Endothelial cell of umbilical vein (primary cell): ENCODE data around the gene NSD2. TPM values are rescaled to one million over a fixed set of nuclear protein-coding genes. Genes with fewer than 3 reads are reported as not detected.

Experiments
- BruUV-seq: library from RNA; stranded (reverse); fragments of 400-500 nt; replicated peaks from 2 replicates; lab custom pipeline; 2021; lab: Mats Ljungman, UMichigan
- CTCF ChIA-PET: fragments of 300-600, 350-600 bp; sonication (Branson Sonifier 250); formaldehyde crosslinking; loops from one replicate; lab custom pipeline; 2021; ENCODE audit warnings: antibody characterized with exemption, inconsistent platforms; lab: Charles Lee
- POLR2A ChIA-PET: fragments of 300-600, 350-600 bp; sonication (Branson Sonifier 250); formaldehyde crosslinking; loops from one replicate; lab custom pipeline; 2021; ENCODE audit warnings: antibody characterized with exemption, inconsistent platforms; lab: Charles Lee
- DNase-seq: peaks from one replicate; pipeline ENCODE4 v3.0.0-alpha.2; 2011; ENCODE audit warnings: low read depth, low spot score
- FAIRE-seq: peaks from 2 replicates; lab custom pipeline; 2011; peaks lifted over from hg19 to GRCh38; lab: Jason Lieb, UNC
- H2AFZ ChIP-seq: 2 replicates; pipeline ENCODE4 v1.6.0; 2012; ENCODE audit warnings: low read depth, low read length, control low read depth, inconsistent platforms
- H3K27ac ChIP-seq: 2 replicates; pipeline ENCODE4 v1.5.1; 2011; ENCODE audit warnings: low read depth, mild to moderate bottlenecking, control low read depth, low read length, moderate library complexity; ENCODE audit not compliant: insufficient read depth
- H3K27me3 ChIP-seq, 2 experiments: 2 replicates each; pipeline versions ENCODE4 v1.6.0 to v1.6.1; 2011; ENCODE audit warnings: low read length in 2 of 2, mixed read lengths in 1 of 2; ENCODE audit not compliant: control insufficient read depth in 2 of 2, insufficient read depth in 2 of 2
- H3K36me3 ChIP-seq, 2 experiments: 2 replicates in 1 of 2; 3 replicates in 1 of 2; pipeline ENCODE4 v1.5.1; 2011; ENCODE audit warnings: low read length in 2 of 2, mild to moderate bottlenecking in 1 of 2, moderate library complexity in 1 of 2; ENCODE audit not compliant: control insufficient read depth in 2 of 2, insufficient read depth in 2 of 2; ENCODE audit errors: extremely low read depth in 1 of 2
- H3K4me1 ChIP-seq: 3 replicates; pipeline ENCODE4 v1.5.1; 2011; ENCODE audit warnings: mild to moderate bottlenecking, low read length; ENCODE audit not compliant: control insufficient read depth, insufficient read depth; ENCODE audit errors: extremely low read depth
- H3K4me2 ChIP-seq: 2 replicates; pipeline ENCODE4 v1.6.1; 2011; ENCODE audit warnings: low read length, control low read depth, mixed read lengths; ENCODE audit not compliant: insufficient read depth
- H3K4me3 ChIP-seq, 3 experiments: fragments of 200-600 bp in 1 of 3; sonication (generic), shearing (Covaris generic) in 1 of 3; replicated peaks in 1 of 3; 2 replicates each; pipeline ENCODE4 v1.5.1; 2011 to 2016; ENCODE audit warnings: control low read depth in 3 of 3, low read length in 3 of 3, mild to moderate bottlenecking in 2 of 3, inconsistent platforms in 1 of 3, low read depth in 1 of 3, moderate library complexity in 1 of 3; ENCODE audit not compliant: insufficient read depth in 1 of 3
- H3K79me2 ChIP-seq: 2 replicates; pipeline ENCODE4 v1.6.0; 2012; ENCODE audit warnings: low read length, inconsistent platforms; ENCODE audit not compliant: control insufficient read depth, insufficient read depth
- H3K9ac ChIP-seq: replicated peaks from 2 replicates; pipeline ENCODE3; 2011; ENCODE audit warnings: low read length, control low read depth; ENCODE audit not compliant: insufficient read depth; ENCODE audit errors: extremely low read depth
- H3K9me1 ChIP-seq: replicated peaks from 3 replicates; pipeline ENCODE4 v1.6.0; 2011; ENCODE audit warnings: mild to moderate bottlenecking, low read length; ENCODE audit not compliant: control insufficient read depth, insufficient read depth; ENCODE audit errors: extremely low read depth
- H3K9me3 ChIP-seq: replicated peaks from 2 replicates; pipeline ENCODE4 v1.5.1; 2012; ENCODE audit warnings: low read length, inconsistent platforms; ENCODE audit not compliant: control insufficient read depth, insufficient read depth
- H4K20me1 ChIP-seq: replicated peaks from 2 replicates; pipeline ENCODE3; 2011; ENCODE audit warnings: mild to moderate bottlenecking, low read length; ENCODE audit not compliant: control insufficient read depth, insufficient read depth; ENCODE audit errors: extremely low read depth
- CTCF ChIP-seq, 2 donors: IDR thresholded peaks; 1 replicate in 1 of 2; 2 replicates in 1 of 2; pipeline ENCODE4 v1.5.1; 2011; ENCODE audit warnings: low read length in 2 of 2, mild to moderate bottlenecking in 2 of 2, moderate library complexity in 2 of 2, control low read depth in 1 of 2, inconsistent platforms in 1 of 2, low read depth in 1 of 2; ENCODE audit not compliant: insufficient read depth in 1 of 2; ENCODE audit errors: extremely low read depth in 1 of 2
- FOS ChIP-seq: IDR thresholded peaks from 2 replicates; pipeline ENCODE4 v1.6.1; 2011; ENCODE audit warnings: mild to moderate bottlenecking, low read length, moderate library complexity, borderline replicate concordance; ENCODE audit not compliant: insufficient read depth
- GATA2 ChIP-seq: IDR thresholded peaks from 2 replicates; pipeline ENCODE4 v1.7.0; 2011; ENCODE audit warnings: low read depth, mild to moderate bottlenecking, moderate library complexity, mixed read lengths, low read length; ENCODE audit not compliant: insufficient read length, insufficient read depth
- JUN ChIP-seq: IDR thresholded peaks from 2 replicates; pipeline ENCODE4 v1.6.1; 2011; ENCODE audit warnings: borderline replicate concordance, low read depth; ENCODE audit not compliant: insufficient read length, insufficient read depth
- POLR2AphosphoS5 ChIP-seq: IDR thresholded peaks from 2 replicates; pipeline ENCODE4 v1.6.1; 2012; ENCODE audit warnings: low read depth, mild to moderate bottlenecking, control low read depth, low read length, moderate library complexity; ENCODE audit not compliant: insufficient read depth
- dilution Hi-C: fragments of 300-500 bp; cut with MboI; formaldehyde crosslinking; loops from one replicate; pipeline ENCODE4 v1.15.0; 2019; ENCODE audit warnings: low sequenced_read_pairs; ENCODE audit not compliant: extremely low pct_ligation_motif_present
- intact Hi-C: fragments of 100-400 bp; cut with micrococcal nuclease; formaldehyde crosslinking; loops from one replicate; pipeline ENCODE4 v1.10.0; 2022
- polyA plus RNA-seq, 4 experiments: library from polyadenylated mRNA; depleted of rRNA in 3 of 4; stranded (reverse) in 3 of 4; unstranded in 1 of 4; fragments of >200 nt; gene quantifications; 2 replicates each; pipeline versions ENCODE4 v1.2.1 to v1.2.3, GENCODE V29; 2011 to 2012; ENCODE audit warnings: missing spikeins in 1 of 4
- total RNA-seq: library from RNA; stranded (reverse); gene quantifications from 2 replicates; pipeline ENCODE4 v1.2.3, GENCODE V29; 2021

Gene NSD2
- total and polyA plus RNA-seq, 2 donors (not counting 3 experiments of a cell fraction or from before 2014, with no cell fraction given), result 31.3 to 171 TPM

- H3K4me2 ChIP-seq, result no peak overlapping the region
- dilution Hi-C loops (no loop called here), intact Hi-C loops (no loop called here)
- no peak overlapping the region for H3K27ac ChIP-seq
- H3K4me3 ChIP-seq, result no peak overlapping the region
- H4K20me1 ChIP-seq, result no peaks in the 10 kb centered on the region
- POLR2A ChIA-PET, result no interaction called here
- no TSS peak for BruUV-seq
- H3K27me3 ChIP-seq, result no peaks in the 10 kb centered on the region
- peaks cover 6 to 38% of the 10 kb centered on the region in 2 experiments for H3K36me3 ChIP-seq
- no peaks in the 10 kb centered on the region for H3K79me2 ChIP-seq
- TF ChIP-seq POLR2AphosphoS5, result no peak
- no peak for TF ChIP-seq JUN
- H2AFZ ChIP-seq, result no peak overlapping the region
- no peaks in the 10 kb centered on the region for H3K9me3 ChIP-seq
- no peak for FAIRE-seq
- CTCF ChIA-PET, result no interaction called here
- H3K9me1 ChIP-seq, result no peaks in the 10 kb centered on the region
- H3K9ac ChIP-seq, result no peak overlapping the region
- H3K4me1 ChIP-seq, result no peaks in the 10 kb centered on the region
- no peak for DNase-seq
Observed at GRCh38 chr4:1821679-1822567, 49.3 kb upstream of the NSD2 start.

- POLR2A ChIA-PET, result no interaction called here
- Histone ChIP-seq H3K4me3 (no peak overlapping the region), H3K27me3 (no peaks in the 10 kb centered on the region), H2AFZ (no peak overlapping the region), H3K4me2 (no peak overlapping the region), H4K20me1 (no peaks in the 10 kb centered on the region), H3K9me3 (no peaks in the 10 kb centered on the region), H3K27ac (no peak overlapping the region), H3K9ac (no peak overlapping the region), H3K9me1 (no peaks in the 10 kb centered on the region), H3K79me2 (no peaks in the 10 kb centered on the region), H3K36me3 (peaks cover 6 to 38% of the 10 kb centered on the region in 2 experiments), H3K4me1 (no peaks in the 10 kb centered on the region)
- TF ChIP-seq JUN, result no peak
- no peak for TF ChIP-seq CTCF (IDR thresholded peaks at IDR 0.05; ENCODE audit: extremely low read depth in 1 of 2, insufficient read depth in 1 of 2, low read depth in 1 of 2, low read length in 2 of 2)
- TF ChIP-seq GATA2, result no peak
- no peak for TF ChIP-seq FOS
- no peak for TF ChIP-seq POLR2AphosphoS5
- no TSS peak for BruUV-seq
- FAIRE-seq (no peak), DNase-seq (no peak)
- intact Hi-C loops, result no loop called here
- dilution Hi-C loops, result no loop called here
- CTCF ChIA-PET, result no interaction called here
Observed at GRCh38 chr4:1822568-1823544, 48.3 kb upstream of the NSD2 start.
